ENCODE results near the gene MAP3K5. TPM values are rescaled to one million over a fixed set of nuclear protein-coding genes. Genes with fewer than 3 reads are reported as not detected.
A peak's percentile ranks its signal among the peaks of the same experiment; 100 is the strongest.
"Not testable (repeated sequence)": the region's sequence is repeated elsewhere in the genome, so short reads cannot be mapped to it uniquely, and the experiment has no call there.

Gene MAP3K5
- total and polyA plus RNA-seq, 7 experiments from 2014 or later: 2.6 to 32.5 (median 13.4) TPM

DNA sequence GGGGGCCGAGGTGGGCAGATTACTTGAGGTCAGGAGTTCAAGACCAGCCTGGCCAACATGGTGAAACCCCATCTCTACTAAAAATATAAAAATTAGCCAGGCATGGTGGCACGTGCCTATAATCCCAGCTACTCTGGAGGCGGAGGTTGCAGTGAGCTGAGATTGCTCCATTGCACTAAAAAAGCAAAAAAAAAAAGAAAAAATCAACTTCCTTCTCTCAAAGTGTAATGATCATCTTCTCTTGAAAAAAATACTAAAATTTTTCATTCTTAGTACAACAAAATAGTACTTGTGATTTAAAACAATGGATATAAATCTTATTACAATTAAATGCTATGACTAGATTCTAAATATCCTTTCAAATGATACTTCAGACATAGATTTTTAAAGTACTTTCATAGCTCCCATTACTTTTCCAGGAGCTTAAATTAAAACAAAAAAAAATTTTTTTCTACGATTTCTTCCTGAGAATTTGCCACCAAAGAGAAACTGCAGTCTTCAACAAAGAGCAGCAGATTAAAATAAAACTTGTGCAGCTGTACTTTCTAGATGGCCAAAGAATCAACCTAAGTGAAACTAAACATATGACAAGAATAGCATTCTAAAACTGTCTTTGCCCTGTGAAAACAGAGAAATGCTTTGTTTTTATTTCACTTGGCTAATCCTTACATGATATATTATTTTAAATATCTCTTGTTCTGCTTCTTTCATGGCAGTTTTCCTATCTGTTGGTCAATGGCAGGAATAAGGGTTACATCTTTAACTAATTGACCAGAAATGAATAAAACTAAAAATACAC, 75.2 kb downstream of the MAP3K5 start:
- H3K4me3 Mint-ChIP-seq: no peak overlapping the region

DNA sequence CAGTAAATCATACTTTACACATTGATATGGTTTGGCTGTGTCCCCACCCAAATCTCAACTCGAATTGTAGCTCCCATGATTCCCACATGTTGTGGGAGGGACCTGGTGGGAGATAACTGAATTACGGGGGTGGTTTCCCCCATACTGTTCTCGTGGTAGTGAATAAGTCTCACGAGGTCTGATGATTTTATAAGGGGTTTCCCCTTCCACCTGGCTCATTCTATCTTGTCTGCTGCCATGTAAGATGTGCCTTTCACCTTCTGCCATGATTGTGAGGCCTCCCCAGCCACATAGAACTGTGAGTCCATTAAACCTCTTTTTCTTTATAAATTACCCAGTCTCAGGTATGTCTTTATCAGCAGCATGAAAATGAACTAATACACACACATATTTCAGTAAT, 79.6 kb downstream of the MAP3K5 start:
- H3K9me3 Mint-ChIP-seq; H3K4me3 Mint-ChIP-seq; intact Hi-C loops (cut with micrococcal nuclease); H3K36me3 ChIP-seq (ENCODE audit: control insufficient read depth in 2 of 3, insufficient read depth in 3 of 3, low read length in 3 of 3); H3K27me3 Mint-ChIP-seq; H3K27ac Mint-ChIP-seq; CTCF ChIA-PET; DNase-seq; H3K4me1 ChIP-seq (ENCODE audit: control insufficient read depth in 2 of 2, insufficient read depth in 2 of 2, low read length in 2 of 2); ATAC-seq; H3K27me3 ChIP-seq (ENCODE audit: control insufficient read depth in 2 of 2, insufficient read depth in 2 of 2, low read length in 2 of 2); H3K4me3 ChIP-seq (ENCODE audit: low read length); H3K9me3 ChIP-seq (ENCODE audit: control insufficient read depth in 2 of 3, low read length in 3 of 3); POLR2A ChIA-PET; H3K27ac ChIP-seq (ENCODE audit: low read depth, low read length): not testable (repeated sequence)
- H3K4me1 Mint-ChIP-seq: peaks cover 4 to 29% (median 11%) of the 10 kb centered on the region in 7 donors
- peaks cover 0 to 29% (median 27%) of the 10 kb centered on the region in 5 donors for H3K36me3 Mint-ChIP-seq

More for the DNA sequence above, 75.2 kb downstream of the MAP3K5 start:
- no peaks in the 10 kb centered on the region for H3K27me3 Mint-ChIP-seq
- ATAC-seq: no peak
- intact Hi-C loops (cut with micrococcal nuclease): no loop called here
- H3K27ac Mint-ChIP-seq: no peak overlapping the region
- ChIA-PET CTCF (interaction anchor here (1.2 to 3.8 kb wide), 2 partner anchors 73 to 75 kb away, joined by 9 to 14 read pairs; partner anchors contain the start of gene MAP3K5), POLR2A (interaction anchor here (1.5 to 2.5 kb wide), 2 partner anchors 67 to 75 kb away, joined by 6 to 7 read pairs; partner anchors contain the start of gene MAP3K5)
- H3K27ac ChIP-seq (ENCODE audit: low read depth, low read length): no peak overlapping the region
- H3K9me3 Mint-ChIP-seq: peaks cover 0 to 9% (median 4%) of the 10 kb centered on the region in 11 donors
- H3K36me3 Mint-ChIP-seq: peaks cover 0 to 46% (median 17%) of the 10 kb centered on the region in 5 donors
- H3K36me3 ChIP-seq (ENCODE audit: control insufficient read depth in 2 of 3, insufficient read depth in 3 of 3, low read length in 3 of 3): no peaks in the 10 kb centered on the region
- H3K4me1 Mint-ChIP-seq: peaks cover 11 to 57% (median 25%) of the 10 kb centered on the region in 7 donors
- H3K27me3 ChIP-seq (ENCODE audit: control insufficient read depth in 2 of 2, insufficient read depth in 2 of 2, low read length in 2 of 2): no peaks in the 10 kb centered on the region
- no peaks in the 10 kb centered on the region for H3K9me3 ChIP-seq (ENCODE audit: control insufficient read depth in 2 of 3, low read length in 3 of 3)
- no peak overlapping the region for H3K4me3 ChIP-seq (ENCODE audit: low read length)
- DNase-seq: no peak
- H3K4me1 ChIP-seq (ENCODE audit: control insufficient read depth in 2 of 2, insufficient read depth in 2 of 2, low read length in 2 of 2): peaks cover 0 to 11% of the 10 kb centered on the region in 2 donors

DNA sequence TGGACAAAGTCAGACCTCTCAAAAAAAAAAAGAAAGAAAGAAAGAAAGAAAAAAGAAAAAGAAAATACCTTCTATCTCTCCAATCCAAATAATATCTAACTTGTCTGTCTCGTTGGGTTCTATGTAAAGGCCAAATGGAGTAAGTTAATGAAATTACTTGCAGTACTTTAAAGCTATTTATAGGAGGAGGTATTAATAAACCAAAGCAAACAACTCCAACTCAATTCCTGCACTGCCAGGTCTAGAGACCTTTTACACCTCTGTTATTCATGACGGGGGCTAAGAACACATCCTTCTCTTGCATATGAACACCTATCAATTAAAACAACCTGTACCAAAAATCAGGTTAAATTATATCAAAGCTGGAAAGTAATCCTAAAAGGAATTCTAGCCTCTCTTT, 80.6 kb downstream of the MAP3K5 start:
- no peaks in the 10 kb centered on the region for H3K27me3 ChIP-seq (ENCODE audit: control insufficient read depth in 2 of 2, insufficient read depth in 2 of 2, low read length in 2 of 2)
- H3K4me3 ChIP-seq (ENCODE audit: low read length): no peak overlapping the region
- Mint-ChIP-seq H3K4me1 (peaks cover 0 to 31% (median 5%) of the 10 kb centered on the region in 7 donors), H3K9me3 (peaks cover 0 to 2% (median 0%) of the 10 kb centered on the region in 11 donors), H3K4me3 (no peak overlapping the region), H3K27ac (no peak overlapping the region), H3K36me3 (peaks cover 0 to 35% (median 29%) of the 10 kb centered on the region in 5 donors), H3K27me3 (no peaks in the 10 kb centered on the region)
- ATAC-seq (no peak), DNase-seq (no peak)
- no peaks in the 10 kb centered on the region for H3K9me3 ChIP-seq (ENCODE audit: control insufficient read depth in 2 of 3, low read length in 3 of 3)
- ChIA-PET CTCF (interaction anchor here (0.6 to 0.7 kb wide), 2 partner anchors 82 to 897 kb away, joined by 3 to 4 read pairs; no protein-coding TSS in a partner anchor), POLR2A (no interaction called here)
- intact Hi-C loops (cut with micrococcal nuclease): no loop called here
- no peak overlapping the region for H3K27ac ChIP-seq (ENCODE audit: low read depth, low read length)
- no peaks in the 10 kb centered on the region for H3K36me3 ChIP-seq (ENCODE audit: control insufficient read depth in 2 of 3, insufficient read depth in 3 of 3, low read length in 3 of 3)
- no peaks in the 10 kb centered on the region for H3K4me1 ChIP-seq (ENCODE audit: control insufficient read depth in 2 of 2, insufficient read depth in 2 of 2, low read length in 2 of 2)

DNA sequence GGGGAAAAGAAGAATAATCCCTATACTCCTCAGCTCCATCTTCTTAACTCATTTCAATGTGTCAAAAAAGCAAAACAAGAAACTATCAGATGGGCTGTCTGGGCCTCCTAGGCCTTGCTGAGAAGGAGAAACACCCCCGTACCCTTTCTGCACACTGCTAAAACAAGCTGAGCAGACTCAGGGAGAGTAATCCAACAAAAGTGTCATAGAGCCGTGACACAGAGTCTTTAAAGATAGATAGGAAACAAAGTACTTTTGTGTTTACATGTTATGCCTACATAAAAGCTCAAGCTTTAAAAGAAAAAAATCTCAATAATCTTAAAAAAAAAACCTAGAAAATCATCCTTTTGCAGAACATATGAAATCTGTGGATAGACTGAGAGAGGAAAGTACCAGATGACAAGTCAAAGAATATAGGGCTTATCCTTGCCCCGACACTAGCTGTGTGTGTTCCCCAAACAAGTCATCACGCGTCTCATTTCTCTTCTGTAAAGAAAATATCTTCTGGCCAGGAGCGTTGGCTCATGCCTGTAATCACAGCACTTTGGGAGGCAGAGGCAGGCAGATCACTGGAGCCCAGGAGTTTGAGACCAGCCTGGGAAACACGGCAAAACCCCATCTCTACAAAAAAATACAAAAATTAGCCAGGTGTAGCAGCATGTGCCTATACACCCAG, 81.3 kb downstream of the MAP3K5 start:
- no peaks in the 10 kb centered on the region for H3K9me3 ChIP-seq (ENCODE audit: control insufficient read depth in 2 of 3, low read length in 3 of 3)
- no peak overlapping the region for H3K27ac ChIP-seq (ENCODE audit: low read depth, low read length)
- CTCF ChIA-PET: interaction anchor here (0.7 kb wide), 1 partner anchor 83 kb away, joined by 3 read pairs; no protein-coding TSS in a partner anchor
- ATAC-seq: no peak
- no peak for DNase-seq
- Mint-ChIP-seq H3K27me3 (no peaks in the 10 kb centered on the region), H3K4me3 (no peak overlapping the region), H3K27ac (no peak overlapping the region), H3K9me3 (peaks cover 0 to 2% (median 0%) of the 10 kb centered on the region in 11 donors), H3K4me1 (peaks cover 0 to 29% (median 0%) of the 10 kb centered on the region in 7 donors), H3K36me3 (peaks cover 5 to 34% (median 30%) of the 10 kb centered on the region in 5 donors)
- H3K4me1 ChIP-seq (ENCODE audit: control insufficient read depth in 2 of 2, insufficient read depth in 2 of 2, low read length in 2 of 2): no peaks in the 10 kb centered on the region
- no peaks in the 10 kb centered on the region for H3K36me3 ChIP-seq (ENCODE audit: control insufficient read depth in 2 of 3, insufficient read depth in 3 of 3, low read length in 3 of 3)
- POLR2A ChIA-PET: no interaction called here
- no peak overlapping the region for H3K4me3 ChIP-seq (ENCODE audit: low read length)
- intact Hi-C loops (cut with micrococcal nuclease): no loop called here
- no peaks in the 10 kb centered on the region for H3K27me3 ChIP-seq (ENCODE audit: control insufficient read depth in 2 of 2, insufficient read depth in 2 of 2, low read length in 2 of 2)

DNA sequence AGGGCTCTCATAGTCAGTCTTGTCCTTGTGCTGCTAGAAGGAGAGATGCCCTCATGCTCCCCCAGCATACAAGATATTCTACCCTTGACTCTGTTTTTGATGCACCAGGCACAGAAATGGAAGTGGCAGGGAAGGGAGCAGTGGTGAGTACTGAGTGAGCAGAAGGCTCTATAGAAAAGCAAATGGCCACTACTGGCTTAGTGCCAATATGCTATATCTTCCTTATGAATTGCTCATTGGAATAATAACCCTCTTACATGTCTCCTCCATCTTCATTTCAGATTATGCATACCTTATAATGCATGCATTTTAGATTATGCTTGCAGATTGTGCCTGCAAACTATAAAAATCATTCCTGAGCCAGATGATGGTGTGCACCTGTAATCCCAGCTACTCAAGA, 82.8 kb downstream of the MAP3K5 start:
- Mint-ChIP-seq H3K4me3 (no peak overlapping the region), H3K27me3 (no peaks in the 10 kb centered on the region), H3K4me1 (peaks cover 0 to 31% (median 0%) of the 10 kb centered on the region in 7 donors), H3K9me3 (peaks cover 0 to 2% (median 0%) of the 10 kb centered on the region in 11 donors), H3K27ac (no peak overlapping the region), H3K36me3 (peaks cover 5 to 30% (median 24%) of the 10 kb centered on the region in 5 donors)
- Histone ChIP-seq H3K27me3 (ENCODE audit: control insufficient read depth in 2 of 2, insufficient read depth in 2 of 2, low read length in 2 of 2) (no peaks in the 10 kb centered on the region), H3K36me3 (ENCODE audit: control insufficient read depth in 2 of 3, insufficient read depth in 3 of 3, low read length in 3 of 3) (no peaks in the 10 kb centered on the region), H3K27ac (ENCODE audit: low read depth, low read length) (no peak overlapping the region), H3K9me3 (ENCODE audit: control insufficient read depth in 2 of 3, low read length in 3 of 3) (no peaks in the 10 kb centered on the region), H3K4me1 (ENCODE audit: control insufficient read depth in 2 of 2, insufficient read depth in 2 of 2, low read length in 2 of 2) (no peaks in the 10 kb centered on the region), H3K4me3 (ENCODE audit: low read length) (no peak overlapping the region)
- POLR2A ChIA-PET: no interaction called here
- CTCF ChIA-PET: interaction anchor here (1.5 kb wide), 1 partner anchor 83 kb away, joined by 5 read pairs; the partner anchor contains the start of gene MAP3K5
- intact Hi-C loops (cut with micrococcal nuclease): no loop called here
- no peak for ATAC-seq
- DNase-seq: no peak

DNA sequence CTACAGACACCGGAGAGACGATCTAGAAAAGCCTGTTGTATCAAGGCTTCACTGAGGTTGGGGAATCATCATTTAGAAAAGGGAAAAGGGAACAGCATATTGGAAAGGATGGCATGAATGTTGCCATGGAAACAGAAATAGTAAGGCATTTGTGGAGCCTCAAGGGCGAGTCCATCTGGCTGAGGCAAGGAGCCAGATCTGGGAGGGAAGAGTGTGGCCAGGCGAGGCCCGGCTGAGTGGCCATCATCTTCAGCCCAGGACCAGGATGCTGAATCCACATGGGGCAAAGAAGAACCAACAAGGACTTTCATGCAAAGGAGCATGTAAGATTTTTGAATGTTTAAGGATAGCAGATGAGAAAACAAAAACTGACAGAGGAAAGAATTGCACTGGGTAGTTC, 85.8 kb downstream of the MAP3K5 start:
- CTCF ChIA-PET: interaction anchor here (1.9 kb wide), 1 partner anchor 62 kb away, joined by 5 read pairs; no protein-coding TSS in a partner anchor
- Mint-ChIP-seq H3K27ac (peak overlapping the region in 1 of 9 donors; percentile 17), H3K4me3 (no peak overlapping the region)

More for the DNA sequence above, 85.8 kb downstream of the MAP3K5 start:
- Mint-ChIP-seq H3K9me3 (no peaks in the 10 kb centered on the region), H3K36me3 (peaks cover 4 to 29% (median 13%) of the 10 kb centered on the region in 5 donors), H3K27me3 (no peaks in the 10 kb centered on the region), H3K4me1 (peaks cover 0 to 32% (median 2%) of the 10 kb centered on the region in 7 donors)
- ATAC-seq (no peak), DNase-seq (no peak)
- Histone ChIP-seq H3K4me3 (ENCODE audit: low read length) (no peak overlapping the region), H3K36me3 (ENCODE audit: control insufficient read depth in 2 of 3, insufficient read depth in 3 of 3, low read length in 3 of 3) (no peaks in the 10 kb centered on the region), H3K27ac (ENCODE audit: low read depth, low read length) (no peak overlapping the region), H3K27me3 (ENCODE audit: control insufficient read depth in 2 of 2, insufficient read depth in 2 of 2, low read length in 2 of 2) (no peaks in the 10 kb centered on the region), H3K4me1 (ENCODE audit: control insufficient read depth in 2 of 2, insufficient read depth in 2 of 2, low read length in 2 of 2) (no peaks in the 10 kb centered on the region), H3K9me3 (ENCODE audit: control insufficient read depth in 2 of 3, low read length in 3 of 3) (no peaks in the 10 kb centered on the region)
- POLR2A ChIA-PET: no interaction called here
- intact Hi-C loops (cut with micrococcal nuclease): no loop called here
